Measurements from ENCODE around the gene LTBP2.

Gene LTBP2

DNA sequence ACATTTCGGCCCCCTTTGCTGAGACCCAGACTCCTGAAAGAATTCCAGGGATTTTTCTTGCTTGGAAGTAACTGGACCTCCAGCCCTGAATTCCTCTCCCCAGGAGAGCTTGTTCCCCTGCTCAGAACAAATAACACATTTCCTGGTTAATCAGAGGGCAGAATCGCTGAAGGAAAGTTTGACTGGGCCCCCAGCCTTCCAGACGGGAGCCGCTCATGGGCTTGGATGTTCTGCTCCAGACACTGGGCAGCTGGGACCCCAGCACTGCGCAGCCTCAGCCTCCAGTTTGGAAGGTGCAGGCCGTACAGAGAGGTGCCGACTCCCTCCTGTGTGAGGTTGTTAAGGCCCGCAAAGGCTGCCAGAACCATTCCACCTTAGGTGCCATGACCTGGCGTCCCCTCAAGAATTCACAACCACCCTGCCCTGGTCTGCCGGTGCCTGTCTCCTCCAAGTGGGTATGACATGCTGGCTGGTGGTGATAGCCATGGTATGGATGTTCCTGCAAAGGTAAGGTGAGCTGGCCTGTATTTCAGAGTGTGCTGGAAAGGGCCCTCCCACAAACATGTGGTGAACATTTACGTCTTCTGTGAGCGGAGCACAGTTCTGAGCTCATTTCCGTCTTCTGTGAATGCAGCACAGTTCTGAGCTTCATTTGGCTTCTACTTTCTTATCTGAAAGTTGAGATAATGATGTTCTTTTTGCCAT, 5.1 kb upstream of the LTBP2 start:
- Histone ChIP-seq H3K27ac (ENCODE audit: low read depth, low read length) (no peak overlapping the region), H3K9ac (ENCODE audit: low read length) (no peak overlapping the region), H3K4me1 (ENCODE audit: control insufficient read depth, insufficient read depth, low read length) (no peaks in the 10 kb centered on the region), H3K27me3 (ENCODE audit: control insufficient read depth, insufficient read depth, low read length) (no peaks in the 10 kb centered on the region), H3K36me3 (ENCODE audit: control insufficient read depth, insufficient read depth, low read length) (no peaks in the 10 kb centered on the region), H3K4me3 (ENCODE audit: low read length) (no peak overlapping the region)

DNA sequence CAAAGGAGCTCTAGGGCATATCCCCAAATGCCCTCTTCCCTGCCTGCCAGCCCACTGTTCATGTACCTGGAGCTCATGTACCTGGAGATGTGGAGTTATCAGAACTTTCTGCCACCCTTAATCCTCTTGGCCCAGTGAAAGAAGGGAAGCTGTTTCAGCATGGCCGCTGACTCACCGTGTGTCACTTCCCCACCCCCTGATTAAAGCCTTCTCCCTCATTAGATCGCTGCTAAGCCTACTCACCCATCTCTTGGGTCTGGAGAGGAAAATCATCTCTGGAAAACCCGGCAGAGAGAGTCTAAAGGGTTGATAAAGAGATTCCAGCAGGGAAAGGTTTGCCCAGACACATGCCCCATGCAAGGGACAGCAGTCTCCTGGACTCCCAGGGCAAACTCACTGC, 4.5 kb upstream of the LTBP2 start:
- no peak overlapping the region for H3K27ac ChIP-seq (ENCODE audit: low read depth, low read length)
- no peak overlapping the region for H3K9ac ChIP-seq (ENCODE audit: low read length)
- H3K4me3 ChIP-seq (ENCODE audit: low read length) = no peak overlapping the region
- H3K36me3 ChIP-seq (ENCODE audit: control insufficient read depth, insufficient read depth, low read length) = no peaks in the 10 kb centered on the region
- peaks cover 1% of the 10 kb centered on the region for H3K27me3 ChIP-seq (ENCODE audit: control insufficient read depth, insufficient read depth, low read length)
- H3K4me1 ChIP-seq (ENCODE audit: control insufficient read depth, insufficient read depth, low read length) = no peaks in the 10 kb centered on the region

- Histone ChIP-seq H3K4me1 (ENCODE audit: control insufficient read depth, insufficient read depth, low read length) (no peaks in the 10 kb centered on the region), H3K4me3 (ENCODE audit: low read length) (no peak overlapping the region), H3K9ac (ENCODE audit: low read length) (no peak overlapping the region), H3K27ac (ENCODE audit: low read depth, low read length) (no peak overlapping the region), H3K27me3 (ENCODE audit: control insufficient read depth, insufficient read depth, low read length) (peaks cover 5% of the 10 kb centered on the region), H3K36me3 (ENCODE audit: control insufficient read depth, insufficient read depth, low read length) (no peaks in the 10 kb centered on the region)
Measured at GRCh38 chr14:74615735-74616134, 3.7 kb upstream of the LTBP2 start.

GRCh38 chr14:74614508-74615495, 2.8 kb upstream of the LTBP2 start:
- H3K4me1 ChIP-seq (ENCODE audit: control insufficient read depth, insufficient read depth, low read length) = no peaks in the 10 kb centered on the region
- H3K9ac ChIP-seq (ENCODE audit: low read length) = no peak overlapping the region
- peaks cover 7% of the 10 kb centered on the region for H3K27me3 ChIP-seq (ENCODE audit: control insufficient read depth, insufficient read depth, low read length)
- H3K36me3 ChIP-seq (ENCODE audit: control insufficient read depth, insufficient read depth, low read length) = no peaks in the 10 kb centered on the region
- no peak overlapping the region for H3K27ac ChIP-seq (ENCODE audit: low read depth, low read length)
- no peak overlapping the region for H3K4me3 ChIP-seq (ENCODE audit: low read length)

- peaks cover 7% of the 10 kb centered on the region for H3K27me3 ChIP-seq (ENCODE audit: control insufficient read depth, insufficient read depth, low read length)
- H3K27ac ChIP-seq (ENCODE audit: low read depth, low read length) = no peak overlapping the region
- no peaks in the 10 kb centered on the region for H3K36me3 ChIP-seq (ENCODE audit: control insufficient read depth, insufficient read depth, low read length)
- no peaks in the 10 kb centered on the region for H3K4me1 ChIP-seq (ENCODE audit: control insufficient read depth, insufficient read depth, low read length)
- H3K4me3 ChIP-seq (ENCODE audit: low read length) = no peak overlapping the region
- no peak overlapping the region for H3K9ac ChIP-seq (ENCODE audit: low read length)
Measured at GRCh38 chr14:74613211-74613914, 1.3 kb upstream of the LTBP2 start.

- Histone ChIP-seq H3K27ac (ENCODE audit: low read depth, low read length) (no peak overlapping the region), H3K4me3 (ENCODE audit: low read length) (peak overlapping the region; percentile 68), H3K36me3 (ENCODE audit: control insufficient read depth, insufficient read depth, low read length) (no peaks in the 10 kb centered on the region), H3K9ac (ENCODE audit: low read length) (no peak overlapping the region), H3K4me1 (ENCODE audit: control insufficient read depth, insufficient read depth, low read length) (no peaks in the 10 kb centered on the region), H3K27me3 (ENCODE audit: control insufficient read depth, insufficient read depth, low read length) (peaks cover 7% of the 10 kb centered on the region)
Measured at GRCh38 chr14:74612350-74613021, 449 bp upstream of the LTBP2 start.

- Histone ChIP-seq H3K36me3 (ENCODE audit: control insufficient read depth, insufficient read depth, low read length) (no peaks in the 10 kb centered on the region), H3K27ac (ENCODE audit: low read depth, low read length) (no peak overlapping the region), H3K9ac (ENCODE audit: low read length) (no peak overlapping the region), H3K4me3 (ENCODE audit: low read length) (peak overlapping the region; percentile 68), H3K4me1 (ENCODE audit: control insufficient read depth, insufficient read depth, low read length) (no peaks in the 10 kb centered on the region), H3K27me3 (ENCODE audit: control insufficient read depth, insufficient read depth, low read length) (peaks cover 7% of the 10 kb centered on the region)
Measured at GRCh38 chr14:74610866-74611649, 979 bp downstream of the LTBP2 start.

GRCh38 chr14:74610199-74610865, 1.7 kb downstream of the LTBP2 start:
- Histone ChIP-seq H3K9ac (ENCODE audit: low read length) (no peak overlapping the region), H3K36me3 (ENCODE audit: control insufficient read depth, insufficient read depth, low read length) (no peaks in the 10 kb centered on the region), H3K4me1 (ENCODE audit: control insufficient read depth, insufficient read depth, low read length) (no peaks in the 10 kb centered on the region), H3K27me3 (ENCODE audit: control insufficient read depth, insufficient read depth, low read length) (peaks cover 7% of the 10 kb centered on the region), H3K4me3 (ENCODE audit: low read length) (no peak overlapping the region), H3K27ac (ENCODE audit: low read depth, low read length) (no peak overlapping the region)

GRCh38 chr14:74609721-74610120, 2.3 kb downstream of the LTBP2 start:
- Histone ChIP-seq H3K9ac (ENCODE audit: low read length) (no peak overlapping the region), H3K4me3 (ENCODE audit: low read length) (no peak overlapping the region), H3K27me3 (ENCODE audit: control insufficient read depth, insufficient read depth, low read length) (peaks cover 7% of the 10 kb centered on the region), H3K4me1 (ENCODE audit: control insufficient read depth, insufficient read depth, low read length) (no peaks in the 10 kb centered on the region), H3K36me3 (ENCODE audit: control insufficient read depth, insufficient read depth, low read length) (no peaks in the 10 kb centered on the region), H3K27ac (ENCODE audit: low read depth, low read length) (no peak overlapping the region)

- no peak overlapping the region for H3K4me3 ChIP-seq (ENCODE audit: low read length)
- no peak overlapping the region for H3K9ac ChIP-seq (ENCODE audit: low read length)
- H3K4me1 ChIP-seq (ENCODE audit: control insufficient read depth, insufficient read depth, low read length) = no peaks in the 10 kb centered on the region
- no peaks in the 10 kb centered on the region for H3K36me3 ChIP-seq (ENCODE audit: control insufficient read depth, insufficient read depth, low read length)
- H3K27me3 ChIP-seq (ENCODE audit: control insufficient read depth, insufficient read depth, low read length) = peaks cover 7% of the 10 kb centered on the region
- no peak overlapping the region for H3K27ac ChIP-seq (ENCODE audit: low read depth, low read length)
Measured at GRCh38 chr14:74608959-74609611, 3.0 kb downstream of the LTBP2 start.

GRCh38 chr14:74606727-74607126, 5.3 kb downstream of the LTBP2 start:
- no peak overlapping the region for H3K27ac ChIP-seq (ENCODE audit: low read depth, low read length)
- H3K9ac ChIP-seq (ENCODE audit: low read length) = no peak overlapping the region
- peaks cover 7% of the 10 kb centered on the region for H3K27me3 ChIP-seq (ENCODE audit: control insufficient read depth, insufficient read depth, low read length)
- no peaks in the 10 kb centered on the region for H3K4me1 ChIP-seq (ENCODE audit: control insufficient read depth, insufficient read depth, low read length)
- H3K36me3 ChIP-seq (ENCODE audit: control insufficient read depth, insufficient read depth, low read length) = peaks cover 2% of the 10 kb centered on the region
- no peak overlapping the region for H3K4me3 ChIP-seq (ENCODE audit: low read length)

Measured in rectal smooth muscle tissue (tissue), 1 donor.